SKM-1 treated with dmso at 0.1 percent for 144 hours (cell line): ENCODE data around the gene COL25A1.
"Not testable (repeated sequence)": the region's sequence is repeated elsewhere in the genome, so short reads cannot be mapped to it uniquely, and the experiment has no call there.

Source experiments
- DNase-seq: peaks from one replicate; lab custom pipeline; 2025; ENCODE audit not compliant: unreplicated experiment; lab: John Stamatoyannopoulos, UW

Gene COL25A1

GRCh38 chr4:108972613-108973283, 329.7 kb downstream of the COL25A1 start:
- DNase-seq, result no peak

- no peak for DNase-seq
Observed at GRCh38 chr4:108971473-108971872, 331.0 kb downstream of the COL25A1 start.

DNA sequence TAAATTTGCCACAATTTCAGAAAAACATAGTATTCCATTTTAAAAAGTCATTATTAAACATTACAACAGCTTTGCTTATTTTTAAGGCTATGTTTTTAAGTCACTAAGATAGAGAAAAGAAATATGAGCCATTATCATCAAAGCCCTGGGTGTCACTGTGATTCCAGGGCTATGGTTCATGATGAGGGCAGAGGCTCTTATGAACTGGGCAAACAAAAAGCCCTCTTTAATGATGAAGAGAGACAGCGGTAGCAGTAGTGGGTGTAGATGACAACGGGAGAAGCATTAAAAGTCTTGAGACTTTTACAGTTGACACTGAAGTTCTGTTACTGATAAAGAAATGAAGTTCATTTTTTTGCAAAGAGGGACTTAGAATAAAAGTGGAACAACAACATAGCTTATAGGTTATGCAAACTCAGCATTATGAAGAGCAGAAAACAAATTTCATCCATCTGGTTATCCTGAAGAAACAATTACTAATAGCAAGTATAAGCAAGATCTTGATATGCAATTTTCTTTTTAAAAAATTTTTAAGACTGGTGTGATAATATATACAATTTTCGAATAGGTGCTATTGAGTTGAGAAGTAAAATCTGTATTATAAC, 336.9 kb downstream of the COL25A1 start:
- no peak for DNase-seq

DNA sequence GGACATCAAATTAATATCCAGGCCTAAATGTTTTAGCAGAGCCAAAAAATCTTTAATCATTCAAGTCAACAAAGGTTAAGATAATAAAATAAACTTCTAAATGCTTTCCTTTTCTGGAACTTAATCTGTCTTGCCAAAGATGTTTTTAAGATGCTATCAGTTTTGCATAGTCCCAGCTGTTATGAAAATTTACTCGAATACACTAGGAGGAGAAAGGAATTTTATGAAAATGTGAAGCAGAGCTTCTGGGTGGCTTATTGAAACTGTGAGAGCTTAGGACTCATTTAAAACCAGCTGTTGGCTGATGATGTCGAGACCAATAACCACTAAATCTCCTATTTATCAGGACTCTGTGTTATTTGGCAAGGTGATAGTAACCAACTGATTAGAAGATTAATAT, 337.4 kb downstream of the COL25A1 start:
- DNase-seq, result no peak

GRCh38 chr4:108963910-108964309, 338.5 kb downstream of the COL25A1 start:
- DNase-seq, result no peak

- no peak for DNase-seq
Observed at GRCh38 chr4:108959491-108959890, 343.0 kb downstream of the COL25A1 start.

GRCh38 chr4:108954880-108955279, 347.6 kb downstream of the COL25A1 start:
- DNase-seq, result no peak

- DNase-seq, result no peak
Observed at GRCh38 chr4:108953941-108954340, 348.5 kb downstream of the COL25A1 start.

GRCh38 chr4:108950158-108950915, 352.1 kb downstream of the COL25A1 start:
- no peak for DNase-seq

GRCh38 chr4:108947526-108947925, 354.9 kb downstream of the COL25A1 start:
- no peak for DNase-seq

- DNase-seq, result no peak
Observed at GRCh38 chr4:108946237-108946636, 356.2 kb downstream of the COL25A1 start.

DNA sequence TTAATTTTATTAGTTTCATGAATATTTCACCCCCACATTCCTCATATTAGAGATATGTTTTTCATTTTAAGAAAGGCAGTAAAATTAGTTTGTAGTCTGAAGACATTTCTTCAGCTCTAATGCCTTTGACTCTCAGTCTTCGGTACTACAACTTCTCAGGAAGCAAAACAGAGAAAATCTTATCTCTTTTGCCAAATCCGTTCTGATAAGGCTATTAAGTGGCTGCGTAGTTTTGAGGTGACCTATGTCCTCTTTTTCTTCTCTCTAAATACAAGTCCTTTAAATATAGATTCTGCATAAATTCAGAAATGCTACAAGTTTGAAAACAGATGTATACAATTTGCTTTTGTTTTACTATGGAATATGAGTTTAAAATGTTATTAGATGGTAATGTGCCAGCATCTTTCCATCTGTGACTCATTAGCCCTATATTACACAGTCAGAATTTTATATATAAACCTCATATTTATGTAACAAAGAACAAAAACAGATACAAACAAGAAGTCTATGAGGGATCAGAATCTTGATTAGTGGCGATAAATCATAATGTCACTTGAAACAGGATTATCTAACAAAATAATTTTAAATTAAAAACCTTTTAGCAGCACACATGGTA, 358.4 kb downstream of the COL25A1 start:
- no peak for DNase-seq

- DNase-seq, result no peak
Observed at GRCh38 chr4:108943371-108943770, 359.1 kb downstream of the COL25A1 start.

GRCh38 chr4:108941904-108942430, 360.5 kb downstream of the COL25A1 start:
- no peak for DNase-seq

- DNase-seq, result no peak
Observed at GRCh38 chr4:108940634-108941033, 361.8 kb downstream of the COL25A1 start.

DNA sequence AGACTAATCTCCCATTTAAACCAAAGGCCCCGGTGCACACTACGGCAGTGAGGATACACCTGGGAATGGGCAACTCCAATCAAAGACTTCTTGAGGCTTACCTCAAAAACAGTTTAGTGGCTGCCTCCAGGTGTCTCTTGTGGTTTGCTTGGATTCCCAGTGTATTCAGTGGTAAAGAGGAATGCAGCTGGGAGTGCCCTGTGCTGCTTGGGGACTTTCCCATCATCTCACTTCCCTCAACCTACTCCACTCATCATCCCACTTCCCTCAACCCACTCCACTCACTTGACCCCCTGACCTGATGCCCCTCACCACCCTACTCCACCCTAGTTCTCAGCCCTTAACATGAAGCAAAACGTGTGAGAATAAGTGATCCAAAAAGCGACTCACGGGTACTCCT, 362.3 kb downstream of the COL25A1 start:
- no peak for DNase-seq

DNA sequence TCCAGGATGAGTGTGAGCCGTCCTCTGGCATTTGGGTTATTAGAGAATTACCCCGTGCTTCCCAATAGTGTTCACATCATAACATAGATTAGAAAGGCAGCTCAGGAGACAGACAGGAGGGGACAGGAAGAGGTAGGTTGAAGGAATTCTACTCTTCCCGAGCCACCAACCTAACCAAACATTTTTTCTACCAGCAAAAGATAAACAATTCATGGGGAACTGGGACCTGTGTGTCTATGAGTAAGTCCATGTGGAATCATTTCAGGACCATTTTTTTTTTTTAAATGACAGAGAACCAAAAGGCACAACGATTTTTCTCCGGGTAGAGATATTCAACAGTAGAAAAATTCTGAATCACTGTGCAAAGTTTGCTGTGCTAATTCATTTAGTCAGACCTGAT, 365.4 kb downstream of the COL25A1 start:
- no peak for DNase-seq

GRCh38 chr4:108933925-108934324, 368.5 kb downstream of the COL25A1 start:
- not testable (repeated sequence) for DNase-seq

DNA sequence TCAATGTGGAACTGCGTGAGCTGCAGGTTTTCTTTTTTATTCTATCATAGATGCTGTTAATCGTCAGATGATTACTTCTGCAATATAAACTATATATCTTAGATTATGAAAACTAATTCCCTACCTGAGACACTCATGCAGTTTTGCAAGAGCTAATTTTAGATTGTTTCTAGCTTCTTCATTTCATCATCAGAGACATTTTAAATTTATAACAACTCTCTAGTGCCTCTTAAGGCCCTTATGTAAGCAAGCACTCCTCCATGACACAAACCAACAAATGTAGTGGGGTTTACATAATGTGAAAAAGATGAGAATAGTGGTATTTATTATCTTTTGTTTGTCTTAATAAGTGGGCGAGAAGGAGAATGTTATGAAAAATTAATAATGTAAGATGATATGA, 369.4 kb downstream of the COL25A1 start:
- DNase-seq, result no peak

DNA sequence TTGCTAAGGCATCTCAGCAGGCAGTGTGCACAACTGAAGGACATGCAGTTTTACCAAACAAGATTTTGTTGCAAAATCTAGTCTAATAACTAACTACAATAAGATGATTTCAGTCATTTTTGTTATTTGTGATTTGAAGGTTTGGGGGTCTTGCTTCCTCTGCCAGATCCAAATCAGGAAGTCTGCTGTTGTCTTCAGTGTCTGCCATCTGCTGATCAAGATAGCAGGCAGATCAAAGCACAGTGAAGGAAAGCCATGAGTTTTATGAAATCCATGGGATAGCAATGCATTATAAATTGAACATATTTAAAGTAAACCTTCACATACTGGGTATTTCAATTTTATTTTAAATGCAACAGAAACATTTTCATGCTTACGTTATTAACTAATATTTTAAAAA, 370.5 kb downstream of the COL25A1 start:
- no peak for DNase-seq

DNA sequence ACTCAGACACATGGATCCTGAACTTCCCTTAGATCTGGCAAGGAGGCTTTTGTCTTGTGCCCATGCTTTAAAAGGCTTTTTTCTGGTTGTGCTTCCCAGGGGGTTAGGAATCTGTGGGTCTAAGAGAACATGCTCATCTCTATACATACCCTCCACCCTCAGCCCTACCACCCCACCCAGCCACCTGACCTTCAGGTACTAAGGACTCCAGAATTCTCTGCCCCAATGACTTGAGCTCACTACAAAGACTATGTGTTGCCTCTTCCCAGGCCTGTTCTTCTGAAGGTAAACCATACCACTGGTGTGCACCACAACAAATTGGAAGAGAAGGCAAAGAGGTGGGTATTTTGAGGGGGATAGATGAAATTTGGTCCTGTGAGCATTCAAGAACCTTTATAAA, 372.3 kb downstream of the COL25A1 start:
- DNase-seq, result no peak

DNA sequence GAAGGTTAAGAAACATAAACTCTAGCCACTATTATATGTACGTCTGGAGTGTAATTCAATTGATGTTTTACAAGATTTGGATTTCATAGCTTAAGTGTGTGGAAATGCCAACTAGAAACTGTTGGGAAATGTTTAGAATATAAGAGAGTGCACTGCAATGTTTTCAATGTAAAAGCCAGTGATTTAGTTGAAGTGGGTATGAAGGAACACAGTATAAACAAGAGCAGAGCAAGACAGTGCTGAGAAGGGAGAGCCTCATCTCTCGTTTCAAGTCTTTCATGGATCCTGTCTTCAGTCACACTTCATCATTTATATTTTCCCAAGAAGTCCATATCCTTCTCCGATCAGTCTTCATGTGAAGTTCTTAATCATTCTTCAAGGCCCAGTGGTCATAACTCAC, 375.7 kb downstream of the COL25A1 start:
- no peak for DNase-seq
